ENCODE data around the gene CCDC192. TPM values are rescaled to one million over a fixed set of nuclear protein-coding genes. Genes with fewer than 3 reads are reported as not detected.

CCDC192 gene
- total RNA-seq, 2 experiments from 2014 or later = not detected

- Mint-ChIP-seq H3K36me3 (ENCODE audit: low read depth) (no peaks in the 10 kb centered on the region), H3K9me3 (peaks cover under 1% of the 10 kb centered on the region), H3K4me1 (ENCODE audit: low read depth) (no peaks in the 10 kb centered on the region), H3K27me3 (peaks cover 1% of the 10 kb centered on the region), H3K27ac (no peak overlapping the region), H3K4me3 (no peak overlapping the region)
- intact Hi-C loops (cut with DNase I, micrococcal nuclease) = no loop called here
- TF ChIP-seq CTCF (IDR thresholded peaks at IDR 0.05) = no peak
- Histone ChIP-seq H3K27me3 (ENCODE audit: control insufficient read depth in 1 of 2, insufficient read depth in 2 of 2, low read length in 2 of 2) (no peaks in the 10 kb centered on the region), H3K4me1 (ENCODE audit: insufficient read depth, low read length) (no peaks in the 10 kb centered on the region), H3K9me3 (ENCODE audit: control insufficient read depth in 1 of 2, insufficient read depth in 1 of 2, low read length in 2 of 2) (no peaks in the 10 kb centered on the region), H3K4me3 (ENCODE audit: low read length) (no peak overlapping the region), H3K27ac (ENCODE audit: low read depth in 1 of 2, low read length in 2 of 2) (no peak overlapping the region), H3K36me3 (ENCODE audit: insufficient read depth, low read length) (no peaks in the 10 kb centered on the region)
- CTCF ChIA-PET = no interaction called here
- DNase-seq = no peak
- POLR2A ChIA-PET = no interaction called here
- ATAC-seq (ENCODE audit: poor library complexity) = no peak
These were observed 151.3 kb downstream of the CCDC192 start for GRCh38 chr5:127854520-127854919.

GRCh38 chr5:127856292-127856691 lies 153.1 kb downstream of the CCDC192 start:
- H3K9me3 Mint-ChIP-seq = peaks cover 2% of the 10 kb centered on the region
- ChIA-PET POLR2A (no interaction called here), CTCF (no interaction called here)
- H3K4me3 ChIP-seq (ENCODE audit: low read length) = no peak overlapping the region
- no peak for DNase-seq
- H3K4me1 Mint-ChIP-seq (ENCODE audit: low read depth) = no peaks in the 10 kb centered on the region
- H3K27ac Mint-ChIP-seq = no peak overlapping the region
- H3K4me1 ChIP-seq (ENCODE audit: insufficient read depth, low read length) = no peaks in the 10 kb centered on the region
- H3K27me3 ChIP-seq (ENCODE audit: control insufficient read depth in 1 of 2, insufficient read depth in 2 of 2, low read length in 2 of 2) = no peaks in the 10 kb centered on the region
- H3K36me3 ChIP-seq (ENCODE audit: insufficient read depth, low read length) = no peaks in the 10 kb centered on the region
- no peaks in the 10 kb centered on the region for H3K36me3 Mint-ChIP-seq (ENCODE audit: low read depth)
- peaks cover 4% of the 10 kb centered on the region for H3K27me3 Mint-ChIP-seq
- TF ChIP-seq CTCF (IDR thresholded peaks at IDR 0.05) = no peak
- no peak for ATAC-seq (ENCODE audit: poor library complexity)
- no peaks in the 10 kb centered on the region for H3K9me3 ChIP-seq (ENCODE audit: control insufficient read depth in 1 of 2, insufficient read depth in 1 of 2, low read length in 2 of 2)
- no peak overlapping the region for H3K27ac ChIP-seq (ENCODE audit: low read depth in 1 of 2, low read length in 2 of 2)
- no peak overlapping the region for H3K4me3 Mint-ChIP-seq
- intact Hi-C loops (cut with DNase I, micrococcal nuclease) = no loop called here

- intact Hi-C loops (cut with DNase I, micrococcal nuclease) = no loop called here
- Mint-ChIP-seq H3K36me3 (ENCODE audit: low read depth) (no peaks in the 10 kb centered on the region), H3K4me1 (ENCODE audit: low read depth) (no peaks in the 10 kb centered on the region), H3K27ac (no peak overlapping the region), H3K27me3 (peaks cover 4% of the 10 kb centered on the region), H3K9me3 (peaks cover 2% of the 10 kb centered on the region), H3K4me3 (no peak overlapping the region)
- H3K9me3 ChIP-seq (ENCODE audit: control insufficient read depth in 1 of 2, insufficient read depth in 1 of 2, low read length in 2 of 2) = no peaks in the 10 kb centered on the region
- POLR2A ChIA-PET = no interaction called here
- H3K36me3 ChIP-seq (ENCODE audit: insufficient read depth, low read length) = no peaks in the 10 kb centered on the region
- no peak overlapping the region for H3K4me3 ChIP-seq (ENCODE audit: low read length)
- DNase-seq = no peak
- no peak for TF ChIP-seq CTCF (IDR thresholded peaks at IDR 0.05)
- no peaks in the 10 kb centered on the region for H3K4me1 ChIP-seq (ENCODE audit: insufficient read depth, low read length)
- CTCF ChIA-PET = no interaction called here
- H3K27me3 ChIP-seq (ENCODE audit: control insufficient read depth in 1 of 2, insufficient read depth in 2 of 2, low read length in 2 of 2) = no peaks in the 10 kb centered on the region
- H3K27ac ChIP-seq (ENCODE audit: low read depth in 1 of 2, low read length in 2 of 2) = no peak overlapping the region
- no peak for ATAC-seq (ENCODE audit: poor library complexity)
These were observed 155.1 kb downstream of the CCDC192 start for GRCh38 chr5:127858116-127858784.

Data from CD4-positive, alpha-beta T cell (primary cell).